Measurements from ENCODE around the gene APOA5. TPM values are rescaled to one million over a fixed set of nuclear protein-coding genes. Genes with fewer than 3 reads are reported as not detected.

The APOA5 gene
- total and polyA plus RNA-seq, 2 of the 4 experiments (the other 2 are of a cell fraction) = not detected

GRCh38 chr11:116791002-116791812 is 472 bp downstream of the APOA5 start (continued):
- TF ChIP-seq CHD1 (IDR thresholded peaks at IDR 0.05; ENCODE audit: low read depth, low read length) (no peak), MXI1 (IDR thresholded peaks at IDR 0.05; ENCODE audit: borderline replicate concordance, low read depth, low read length) (no peak)

- no TSS peak for BruUV-seq (replicated peaks)
- intact Hi-C loops (cut with micrococcal nuclease) = loop anchor here (1.0 to 5.0 kb wide), 3 partner anchors 82 to 316 kb away; partner anchors contain the start of gene SIK3
- Histone ChIP-seq H3K27me3 (ENCODE audit: control insufficient read depth, insufficient read depth, low read length) (no peaks in the 10 kb centered on the region), H2AFZ (replicated peaks; ENCODE audit: low read length, poor library complexity) (no peak overlapping the region), H2BK20ac (ENCODE audit: low read depth, low read length) (no peak overlapping the region), H2BK5ac (ENCODE audit: low read depth, low read length, poor library complexity, severe bottlenecking) (no peak overlapping the region), H4K5ac (ENCODE audit: low read depth, low read length) (no peak overlapping the region), H3K36me3 (ENCODE audit: control insufficient read depth, insufficient read depth, low read length) (peaks cover 7% of the 10 kb centered on the region), H3K27ac (ENCODE audit: insufficient read depth, low read length) (no peak overlapping the region), H3K4me2 (ENCODE audit: low read depth, low read length) (no peak overlapping the region), H4K91ac (ENCODE audit: insufficient read depth, low read depth, low read length) (no peak overlapping the region), H3K4me3 (ENCODE audit: insufficient read depth, low read depth, low read length) (no peak overlapping the region), H3K14ac (replicated peaks; ENCODE audit: low read depth, low read length) (no peak overlapping the region), H3K9me1 (ENCODE audit: insufficient read depth, low read length) (peaks cover 13% of the 10 kb centered on the region), H2AK5ac (ENCODE audit: low read depth, low read length) (no peak overlapping the region), H4K8ac (ENCODE audit: low read depth in 2 of 2, low read length in 2 of 2) (no peak overlapping the region), H3K4me1 (ENCODE audit: control insufficient read depth, insufficient read depth, low read length) (peaks cover 6% of the 10 kb centered on the region), H3K18ac (ENCODE audit: low read depth, low read length) (no peak overlapping the region), H4K20me1 (ENCODE audit: insufficient read depth, low read length) (no peaks in the 10 kb centered on the region), H3K9ac (ENCODE audit: low read depth, low read length) (no peak overlapping the region), H3K79me1 (ENCODE audit: low read depth in 1 of 2, low read length in 2 of 2) (peaks cover 23 to 33% of the 10 kb centered on the region in 2 experiments), H2BK120ac (ENCODE audit: low read depth, low read length) (no peak overlapping the region), H3K9me3 (ENCODE audit: control insufficient read depth, insufficient read depth, low read length) (no peaks in the 10 kb centered on the region), H3K56ac (ENCODE audit: extremely low read depth, insufficient read depth, low read length) (no peak overlapping the region), H3K23ac (ENCODE audit: low read depth, low read length) (no peak overlapping the region), H2AK9ac (replicated peaks; ENCODE audit: low read depth, low read length, poor library complexity) (no peak overlapping the region), H3K4ac (ENCODE audit: low read depth, low read length) (no peak overlapping the region), H2BK15ac (ENCODE audit: low read depth, low read length) (no peak overlapping the region)
- no peak for TF ChIP-seq SMC3 (IDR thresholded peaks at IDR 0.05; ENCODE audit: low read depth, low read length)
- TF ChIP-seq CHD1 (IDR thresholded peaks at IDR 0.05; ENCODE audit: low read depth, low read length) = no peak
- ATAC-seq (ENCODE audit: low read depth) = no peak
- no peak for DNase-seq
- POLR2A ChIA-PET (ENCODE audit: unreplicated experiment) = no interaction called here
- 84% methylated on average over 34 of the region's 53 CpGs; no CpG with 5 or more reads in 1 of the 2 experiments for WGBS, 2 experiments (ENCODE audit: extremely low coverage in 2 of 2, insufficient read length in 1 of 2)
- CTCF ChIA-PET = interaction anchor here (0.5 to 2.3 kb wide), 15 partner anchors 8 to 384 kb away, joined by 3 to 30 read pairs (median 3); partner anchors contain the start of gene APOA4
- in situ Hi-C loops (cut with MboI; ENCODE audit: low sequenced_read_pairs) = loop anchor here (5.0 kb wide), 1 partner anchor 312 kb away; no protein-coding TSS in a partner anchor
- dilution Hi-C loops (cut with HindIII; ENCODE audit: low sequenced_read_pairs, unreplicated experiment) = no loop called here
Measured at GRCh38 chr11:116790167-116791001, 1.3 kb downstream of the APOA5 start.

All from IMR-90 (cell line).